HEK293 (cell line): ENCODE results near the gene LAMA1.

Experiments used
- BCL11A ChIP-seq: fragments of 450-650 bp; formaldehyde crosslinking; IDR thresholded peaks from 2 replicates; pipeline ENCODE4 v1.5.1; 2016; ENCODE audit warnings: low read depth, missing biosample characterization, missing genetic modification characterization
- CTCF ChIP-seq: fragments of 450-650 bp; formaldehyde crosslinking; IDR thresholded peaks from 2 replicates; pipeline ENCODE4 v1.5.1; 2016; ENCODE audit warnings: missing biosample characterization, missing genetic modification characterization
- HOXA7 ChIP-seq: sonication (generic); formaldehyde crosslinking; IDR thresholded peaks from 2 replicates; pipeline ENCODE4 v1.8.1; 2022; ENCODE audit warnings: missing genetic modification reagents, borderline replicate concordance
- YY1 ChIP-seq: fragments of 450-650 bp; formaldehyde crosslinking; IDR thresholded peaks from 2 replicates; pipeline ENCODE4 v1.5.1; 2018; ENCODE audit warnings: missing biosample characterization, missing genetic modification characterization
- ZIC2 ChIP-seq: fragments of 450-650 bp; formaldehyde crosslinking; IDR thresholded peaks from 2 replicates; pipeline ENCODE4 v1.5.1; 2016; ENCODE audit warnings: missing biosample characterization, missing genetic modification characterization
- ZNF121 ChIP-seq: fragments of 450-650 bp; formaldehyde crosslinking; IDR thresholded peaks from 2 replicates; pipeline ENCODE4 v1.5.1; 2016; ENCODE audit warnings: missing biosample characterization, missing genetic modification characterization
- ZNF133 ChIP-seq: fragments of 450-650 bp; formaldehyde crosslinking; IDR thresholded peaks from 2 replicates; pipeline ENCODE4 v1.5.1; 2016; ENCODE audit warnings: missing biosample characterization, missing genetic modification characterization
- ZNF138 ChIP-seq: fragments of 450-650 bp; formaldehyde crosslinking; IDR thresholded peaks from 2 replicates; pipeline ENCODE4 v1.5.1; 2016; ENCODE audit warnings: missing biosample characterization, missing genetic modification characterization, borderline replicate concordance
- ZNF221 ChIP-seq: fragments of 450-650 bp; formaldehyde crosslinking; IDR thresholded peaks from 2 replicates; pipeline ENCODE4 v1.5.1; 2017; ENCODE audit warnings: missing biosample characterization, missing genetic modification characterization, borderline replicate concordance
- ZNF510 ChIP-seq: fragments of 450-650 bp; formaldehyde crosslinking; IDR thresholded peaks from 2 replicates; pipeline ENCODE4 v1.5.1; 2018; ENCODE audit warnings: mild to moderate bottlenecking, missing genetic modification characterization, missing biosample characterization; ENCODE audit not compliant: insufficient replicate concordance
- TF ChIP-seq, protein P1 (sequence below): fragments of 450-650 bp; formaldehyde crosslinking; IDR thresholded peaks from 2 replicates; pipeline ENCODE4 v1.5.1; 2016; ENCODE audit warnings: missing biosample characterization, missing genetic modification characterization
- TF ChIP-seq, protein P2 (sequence below): fragments of 450-650 bp; formaldehyde crosslinking; IDR thresholded peaks from 2 replicates; pipeline ENCODE4 v1.5.1; 2016; ENCODE audit warnings: missing biosample characterization, missing genetic modification characterization

- TF ChIP-seq, protein P1, sequence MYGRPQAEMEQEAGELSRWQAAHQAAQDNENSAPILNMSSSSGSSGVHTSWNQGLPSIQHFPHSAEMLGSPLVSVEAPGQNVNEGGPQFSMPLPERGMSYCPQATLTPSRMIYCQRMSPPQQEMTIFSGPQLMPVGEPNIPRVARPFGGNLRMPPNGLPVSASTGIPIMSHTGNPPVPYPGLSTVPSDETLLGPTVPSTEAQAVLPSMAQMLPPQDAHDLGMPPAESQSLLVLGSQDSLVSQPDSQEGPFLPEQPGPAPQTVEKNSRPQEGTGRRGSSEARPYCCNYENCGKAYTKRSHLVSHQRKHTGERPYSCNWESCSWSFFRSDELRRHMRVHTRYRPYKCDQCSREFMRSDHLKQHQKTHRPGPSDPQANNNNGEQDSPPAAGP (tag by site-specific recombination) = no peak
- TF ChIP-seq HOXA7 (CRISPR knock-in tag) (no peak), CTCF (tag by site-specific recombination) (no peak), ZIC2 (tag by site-specific recombination) (no peak), ZNF133 (tag by site-specific recombination) (no peak), BCL11A (tag by site-specific recombination) (no peak), ZNF221 (tag by site-specific recombination) (no peak), ZNF138 (tag by site-specific recombination) (no peak), ZNF510 (tag by site-specific recombination) (no peak), ZNF121 (tag by site-specific recombination) (no peak), YY1 (tag by site-specific recombination) (no peak)
- TF ChIP-seq, protein P2, sequence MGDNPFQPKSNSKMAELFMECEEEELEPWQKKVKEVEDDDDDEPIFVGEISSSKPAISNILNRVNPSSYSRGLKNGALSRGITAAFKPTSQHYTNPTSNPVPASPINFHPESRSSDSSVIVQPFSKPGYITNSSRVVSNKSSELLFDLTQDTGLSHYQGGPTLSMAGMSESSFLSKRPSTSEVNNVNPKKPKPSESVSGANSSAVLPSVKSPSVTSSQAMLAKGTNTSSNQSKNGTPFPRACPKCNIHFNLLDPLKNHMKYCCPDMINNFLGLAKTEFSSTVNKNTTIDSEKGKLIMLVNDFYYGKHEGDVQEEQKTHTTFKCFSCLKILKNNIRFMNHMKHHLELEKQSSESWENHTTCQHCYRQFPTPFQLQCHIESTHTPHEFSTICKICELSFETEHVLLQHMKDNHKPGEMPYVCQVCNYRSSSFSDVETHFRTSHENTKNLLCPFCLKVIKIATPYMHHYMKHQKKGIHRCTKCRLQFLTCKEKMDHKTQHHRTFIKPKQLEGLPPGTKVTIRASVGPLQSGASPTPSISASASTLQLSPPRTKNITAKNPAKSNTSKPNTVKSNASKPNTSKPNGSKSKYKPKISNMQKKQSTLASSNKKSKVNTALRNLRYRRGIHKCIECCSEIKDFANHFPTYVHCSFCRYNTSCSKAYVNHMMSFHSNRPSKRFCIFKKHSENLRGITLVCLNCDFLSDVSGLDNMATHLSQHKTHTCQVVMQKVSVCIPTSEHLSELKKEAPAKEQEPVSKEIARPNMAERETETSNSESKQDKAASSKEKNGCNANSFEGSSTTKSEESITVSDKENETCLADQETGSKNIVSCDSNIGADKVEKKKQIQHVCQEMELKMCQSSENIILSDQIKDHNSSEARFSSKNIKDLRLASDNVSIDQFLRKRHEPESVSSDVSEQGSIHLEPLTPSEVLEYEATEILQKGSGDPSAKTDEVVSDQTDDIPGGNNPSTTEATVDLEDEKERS (tag by site-specific recombination) = no peak
Observed at GRCh38 chr18:7112936-7113335, 4.7 kb downstream of the LAMA1 start.
